GM12872 (cell line): ENCODE measurements around the gene ZKSCAN8.

Source experiments
- CTCF ChIP-seq: IDR thresholded peaks from 3 replicates; pipeline ENCODE4 v1.5.1; 2011; ENCODE audit warnings: low read depth, mild to moderate bottlenecking, low read length, moderate library complexity; ENCODE audit not compliant: insufficient read depth

ZKSCAN8 gene

DNA sequence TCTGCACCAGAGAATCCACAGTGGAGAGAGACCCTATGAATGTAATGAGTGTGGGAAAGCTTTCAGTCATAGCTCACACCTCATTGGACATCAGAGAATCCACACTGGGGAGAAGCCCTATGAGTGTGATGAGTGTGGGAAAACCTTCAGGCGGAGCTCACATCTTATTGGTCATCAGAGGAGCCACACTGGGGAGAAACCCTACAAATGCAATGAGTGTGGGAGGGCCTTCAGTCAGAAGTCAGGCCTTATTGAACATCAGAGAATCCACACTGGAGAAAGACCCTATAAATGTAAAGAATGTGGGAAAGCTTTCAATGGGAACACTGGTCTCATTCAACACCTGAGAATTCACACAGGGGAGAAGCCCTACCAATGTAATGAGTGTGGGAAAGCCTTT is 11.9 kb downstream of the ZKSCAN8 start:
- TF ChIP-seq CTCF: no peak

DNA sequence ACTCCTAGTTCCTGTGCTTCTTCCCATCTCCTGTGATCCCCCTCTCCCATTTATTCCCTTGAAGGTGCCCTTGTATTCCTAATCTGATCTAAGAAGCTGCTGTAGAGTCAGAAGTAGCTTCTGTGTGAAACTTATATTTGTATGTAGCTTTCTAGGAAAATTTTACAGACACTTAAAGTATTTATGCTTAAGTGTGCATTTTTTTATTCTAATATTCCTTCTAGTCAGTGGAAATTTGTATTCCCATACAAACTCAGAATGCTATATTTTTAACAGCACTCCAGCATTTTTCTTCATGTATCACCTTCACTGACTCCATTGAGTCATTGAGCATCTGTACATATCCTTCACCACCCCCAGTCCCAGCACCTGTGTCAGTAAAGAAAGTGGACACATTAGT is 12.7 kb downstream of the ZKSCAN8 start:
- no peak for TF ChIP-seq CTCF

DNA sequence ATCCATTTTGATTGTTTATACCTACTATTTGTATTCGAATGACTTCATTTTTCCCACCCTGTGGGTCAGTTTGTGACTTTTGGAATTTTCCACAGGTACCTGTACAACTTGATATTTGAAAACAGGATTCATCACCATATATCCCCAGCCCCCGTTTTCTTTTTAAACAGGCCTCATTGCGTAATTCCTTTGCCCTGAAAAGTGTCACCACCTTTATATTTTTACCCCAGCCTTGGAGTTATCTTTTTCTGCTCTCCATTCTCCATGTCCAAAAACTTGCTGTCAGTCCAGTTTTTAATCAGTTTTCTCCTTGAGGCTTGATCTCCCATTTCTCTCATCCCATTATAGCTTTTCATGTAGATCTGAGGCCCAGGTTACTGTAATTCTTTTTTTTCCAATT is 16.6 kb downstream of the ZKSCAN8 start:
- TF ChIP-seq CTCF: no peak

GRCh38 chr6:28159029-28159607 is 17.4 kb downstream of the ZKSCAN8 start:
- no peak for TF ChIP-seq CTCF

GRCh38 chr6:28160233-28160632 is 18.6 kb downstream of the ZKSCAN8 start:
- TF ChIP-seq CTCF: no peak

- TF ChIP-seq CTCF: no peak
Observed at GRCh38 chr6:28161410-28162079, 19.9 kb downstream of the ZKSCAN8 start.

GRCh38 chr6:28165563-28165962 is 23.9 kb downstream of the ZKSCAN8 start:
- TF ChIP-seq CTCF: no peak

- no peak for TF ChIP-seq CTCF
Observed at GRCh38 chr6:28167068-28167467, 25.4 kb downstream of the ZKSCAN8 start.
